Ishikawa (cell line): ENCODE results near the gene USP6NL.

ENCODE experiments used
- CREB1 ChIP-seq: IDR thresholded peaks from 2 replicates; pipeline ENCODE4 v1.6.1; 2012; ENCODE audit warnings: low read depth
- EGR1 ChIP-seq: IDR thresholded peaks from 2 replicates; pipeline ENCODE4 v1.6.1; 2012
- EP300 ChIP-seq: IDR thresholded peaks from 2 replicates; pipeline ENCODE4 v1.6.1; 2012; ENCODE audit warnings: borderline replicate concordance
- MAX ChIP-seq: IDR thresholded peaks from 2 replicates; pipeline ENCODE4 v1.6.1; 2012
- NFIC ChIP-seq: IDR thresholded peaks from 2 replicates; pipeline ENCODE4 v1.6.1; 2012
- RAD21 ChIP-seq: IDR thresholded peaks from 2 replicates; pipeline ENCODE4 v1.6.1; 2012; ENCODE audit warnings: low read depth
- REST ChIP-seq: IDR thresholded peaks from 2 replicates; pipeline ENCODE4 v1.6.1; 2012; ENCODE audit warnings: low read depth, mild to moderate bottlenecking
- TAF1 ChIP-seq: IDR thresholded peaks from 2 replicates; pipeline ENCODE4 v1.6.1; 2012; ENCODE audit warnings: low read depth, mild to moderate bottlenecking
- TCF12 ChIP-seq: IDR thresholded peaks from 2 replicates; pipeline ENCODE4 v1.6.1; 2012; ENCODE audit warnings: low read depth
- YY1 ChIP-seq: IDR thresholded peaks from 2 replicates; pipeline ENCODE4 v1.6.1; 2012; ENCODE audit warnings: low read depth

GRCh38 chr10:11588873-11589574 is 22.4 kb downstream of the USP6NL start:
- TF ChIP-seq TAF1 (no peak), REST (no peak), EP300 (no peak), TCF12 (no peak), CREB1 (no peak), NFIC (no peak), YY1 (no peak), EGR1 (no peak), RAD21 (no peak), MAX (no peak)
